HFF-Myc (cell line): ENCODE data around the gene MAP3K10.

Experiments used
- DNase-seq: peaks from one replicate; pipeline ENCODE4 v3.0.0-alpha.2; 2011; ENCODE audit warnings: low read depth; ENCODE audit errors: extremely low read depth
- H3K4me3 ChIP-seq: replicated peaks from 2 replicates; pipeline ENCODE4 v1.5.1; 2011; ENCODE audit warnings: low read depth, mild to moderate bottlenecking, control low read depth, low read length
- CTCF ChIP-seq: IDR thresholded peaks from 2 replicates; pipeline ENCODE4 v1.5.1; 2012; ENCODE audit warnings: mild to moderate bottlenecking, low read depth, low read length, control low read depth; ENCODE audit errors: missing control alignments

The MAP3K10 gene

DNA sequence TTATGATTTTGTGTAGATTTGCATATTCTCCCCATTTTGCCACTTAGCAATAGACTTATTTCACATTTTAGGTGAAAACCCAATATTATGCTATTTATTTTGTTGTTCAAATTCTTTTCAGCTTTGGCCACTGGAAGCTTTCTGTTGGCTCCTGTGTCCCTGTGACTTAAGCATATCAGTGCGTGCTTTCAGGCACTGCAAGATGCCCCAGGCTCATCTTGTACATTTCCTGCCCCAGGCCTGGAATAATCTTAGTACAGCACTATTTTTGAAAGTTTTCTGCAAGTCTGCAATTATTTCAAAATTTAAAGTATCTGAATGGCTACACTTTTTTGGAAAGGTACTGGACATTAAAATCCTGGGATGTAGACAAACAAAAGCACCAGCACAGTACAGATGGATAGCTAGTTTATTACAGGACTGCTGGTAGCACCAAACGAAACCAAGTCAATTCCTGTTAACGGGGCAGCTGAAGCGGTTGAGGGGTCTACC is 38.7 kb downstream of the MAP3K10 start:
- no peak overlapping the region for H3K4me3 ChIP-seq
- TF ChIP-seq CTCF: no peak
- no peak for DNase-seq

GRCh38 chr19:40231057-40231456 is 39.8 kb downstream of the MAP3K10 start:
- DNase-seq: no peak
- H3K4me3 ChIP-seq: no peak overlapping the region
- no peak for TF ChIP-seq CTCF

GRCh38 chr19:40231544-40232424 is 40.6 kb downstream of the MAP3K10 start:
- no peak for TF ChIP-seq CTCF
- no peak overlapping the region for H3K4me3 ChIP-seq
- DNase-seq: no peak

- no peak for TF ChIP-seq CTCF
- no peak for DNase-seq
- H3K4me3 ChIP-seq: no peak overlapping the region
Observed at GRCh38 chr19:40232479-40232878, 41.3 kb downstream of the MAP3K10 start.

- no peak for TF ChIP-seq CTCF
- DNase-seq: no peak
- H3K4me3 ChIP-seq: no peak overlapping the region
Observed at GRCh38 chr19:40232949-40233810, 42.0 kb downstream of the MAP3K10 start.

GRCh38 chr19:40233811-40234389 is 42.7 kb downstream of the MAP3K10 start:
- DNase-seq: no peak
- H3K4me3 ChIP-seq: no peak overlapping the region
- TF ChIP-seq CTCF: no peak
